Caco-2 (cell line): ENCODE results near the gene FMN1. TPM values are rescaled to one million over a fixed set of nuclear protein-coding genes. Genes with fewer than 3 reads are reported as not detected.

ENCODE experiments used
- BruUV-seq: library from RNA; stranded (reverse); fragments of 400-500 nt; replicated peaks from 2 replicates; lab custom pipeline; 2021; lab: Mats Ljungman, UMichigan
- CTCF ChIA-PET: fragments of 300-600 bp; sonication (Branson Sonifier 250); formaldehyde crosslinking; loops from one replicate; lab custom pipeline; 2022; ENCODE audit warnings: antibody characterized with exemption; lab: Charles Lee
- POLR2A ChIA-PET: fragments of 300-600 bp; sonication (Branson Sonifier 250); formaldehyde crosslinking; loops from one replicate; lab custom pipeline; 2022; ENCODE audit warnings: antibody characterized with exemption; lab: Charles Lee
- DNase-seq, 2 experiments: peaks; one replicate each; pipeline versions ENCODE4 v3.0.0 to v3.0.0-alpha.2; 2020 to 2022
- H3K27me3 ChIP-seq: replicated peaks from 2 replicates; pipeline ENCODE4 v1.6.0; 2011; ENCODE audit warnings: low read length; ENCODE audit not compliant: control insufficient read depth, insufficient read depth
- H3K36me3 ChIP-seq: 2 replicates; pipeline ENCODE4 v1.5.1; 2011; ENCODE audit warnings: low read length; ENCODE audit not compliant: control insufficient read depth, insufficient read depth
- H3K4me1 ChIP-seq: fragments of 250-450 bp; sonication (Bioruptor Pico); 2 replicates; pipeline ENCODE4 v1.5.1; 2020; ENCODE audit warnings: mild to moderate bottlenecking
- H3K4me3 ChIP-seq: 2 replicates; pipeline ENCODE4 v1.5.1; 2011; ENCODE audit warnings: low read depth, mild to moderate bottlenecking, control low read depth, low read length
- H3K9me3 ChIP-seq: fragments of 250-450 bp; sonication (Bioruptor Pico); 2 replicates; pipeline ENCODE4 v1.5.1; 2020; ENCODE audit warnings: mild to moderate bottlenecking, moderate library complexity
- H3K27ac Mint-ChIP-seq: one replicate; pipeline ENCODE4 v1.8.0; 2022; ENCODE audit warnings: mixed read lengths; ENCODE audit not compliant: unreplicated experiment
- H3K27me3 Mint-ChIP-seq: one replicate; pipeline ENCODE4 v1.8.0; 2022; ENCODE audit warnings: mixed read lengths; ENCODE audit not compliant: insufficient read depth, unreplicated experiment
- H3K36me3 Mint-ChIP-seq: one replicate; pipeline ENCODE4 v1.8.0; 2022; ENCODE audit warnings: mild to moderate bottlenecking, mixed read lengths; ENCODE audit not compliant: insufficient read depth, unreplicated experiment
- H3K4me1 Mint-ChIP-seq: one replicate; pipeline ENCODE4 v1.8.0; 2022; ENCODE audit warnings: low read depth, mixed read lengths; ENCODE audit not compliant: unreplicated experiment
- H3K4me3 Mint-ChIP-seq: one replicate; pipeline ENCODE4 v1.8.0; 2022; ENCODE audit warnings: mild to moderate bottlenecking, moderate library complexity, mixed read lengths; ENCODE audit not compliant: unreplicated experiment
- H3K9me3 Mint-ChIP-seq: one replicate; pipeline ENCODE4 v1.8.0; 2022; ENCODE audit warnings: mixed read lengths; ENCODE audit not compliant: unreplicated experiment
- CTCF ChIP-seq, 2 experiments: fragments of 200-600 bp in 1 of 2; IDR thresholded peaks; 1 replicate in 1 of 2; 2 replicates in 1 of 2; pipeline versions ENCODE4 v1.5.1 to v1.8.0; 2011 to 2022; ENCODE audit warnings: antibody characterized with exemption in 1 of 2, control low read depth in 1 of 2, inconsistent platforms in 1 of 2, low read depth in 1 of 2, low read length in 1 of 2, mild to moderate bottlenecking in 1 of 2, moderate library complexity in 1 of 2; ENCODE audit not compliant: insufficient read depth in 1 of 2, severe bottlenecking in 1 of 2, unreplicated experiment in 1 of 2
- intact Hi-C: fragments of 100-400 bp; cut with micrococcal nuclease; formaldehyde crosslinking; loops from one replicate; pipeline ENCODE4 v1.10.0; 2022; ENCODE audit not compliant: unreplicated experiment
- total RNA-seq: library from RNA; stranded (reverse); gene quantifications from 2 replicates; pipeline ENCODE4 v1.2.3, GENCODE V29; 2022

Gene FMN1
- total RNA-seq, 1 experiment from 2014 or later = 1.6 TPM

GRCh38 chr15:32919749-32920414 is 274.6 kb downstream of the FMN1 start:
- BruUV-seq = no TSS peak
- Histone ChIP-seq H3K9me3 (no peaks in the 10 kb centered on the region), H3K4me1 (no peaks in the 10 kb centered on the region), H3K36me3 (no peaks in the 10 kb centered on the region), H3K27me3 (no peaks in the 10 kb centered on the region), H3K4me3 (no peak overlapping the region)
- H3K9me3 Mint-ChIP-seq = no peaks in the 10 kb centered on the region
- peaks cover 4% of the 10 kb centered on the region for H3K27me3 Mint-ChIP-seq
- H3K36me3 Mint-ChIP-seq = no peaks in the 10 kb centered on the region
- TF ChIP-seq CTCF (IDR thresholded peaks at IDR 0.05; ENCODE audit: insufficient read depth in 1 of 2, low read depth in 1 of 2, low read length in 1 of 2, severe bottlenecking in 1 of 2, unreplicated experiment in 1 of 2) = no peak
- no peak overlapping the region for H3K27ac Mint-ChIP-seq
- H3K4me1 Mint-ChIP-seq = no peaks in the 10 kb centered on the region
- no peak for DNase-seq
- intact Hi-C loops = no loop called here
- no peak overlapping the region for H3K4me3 Mint-ChIP-seq
- ChIA-PET POLR2A (no interaction called here), CTCF (interaction anchor here (1.3 kb wide), 1 partner anchor 16 kb away, joined by 3 read pairs; no protein-coding TSS in a partner anchor)

- Histone ChIP-seq H3K9me3 (no peaks in the 10 kb centered on the region), H3K27me3 (no peaks in the 10 kb centered on the region), H3K36me3 (no peaks in the 10 kb centered on the region), H3K4me3 (no peak overlapping the region), H3K4me1 (no peaks in the 10 kb centered on the region)
- Mint-ChIP-seq H3K36me3 (no peaks in the 10 kb centered on the region), H3K27me3 (peaks cover 10% of the 10 kb centered on the region), H3K9me3 (no peaks in the 10 kb centered on the region), H3K4me3 (no peak overlapping the region), H3K27ac (no peak overlapping the region), H3K4me1 (no peaks in the 10 kb centered on the region)
- intact Hi-C loops = no loop called here
- POLR2A ChIA-PET = no interaction called here
- BruUV-seq = no TSS peak
- CTCF ChIA-PET = interaction anchor here (1.0 kb wide), 1 partner anchor 18 kb away, joined by 3 read pairs; no protein-coding TSS in a partner anchor
- TF ChIP-seq CTCF (IDR thresholded peaks at IDR 0.05; ENCODE audit: insufficient read depth in 1 of 2, low read depth in 1 of 2, low read length in 1 of 2, severe bottlenecking in 1 of 2, unreplicated experiment in 1 of 2) = no peak
- no peak for DNase-seq
These were observed 276.0 kb downstream of the FMN1 start for GRCh38 chr15:32918547-32918946.

- no peak for DNase-seq
- H3K27ac Mint-ChIP-seq = no peak overlapping the region
- peaks cover 16% of the 10 kb centered on the region for H3K27me3 Mint-ChIP-seq
- ChIA-PET CTCF (no interaction called here), POLR2A (no interaction called here)
- no peak overlapping the region for H3K4me3 Mint-ChIP-seq
- no peaks in the 10 kb centered on the region for H3K9me3 Mint-ChIP-seq
- no peaks in the 10 kb centered on the region for H3K4me1 ChIP-seq
- no peak overlapping the region for H3K4me3 ChIP-seq
- no peak for TF ChIP-seq CTCF (IDR thresholded peaks at IDR 0.05; ENCODE audit: insufficient read depth in 1 of 2, low read depth in 1 of 2, low read length in 1 of 2, severe bottlenecking in 1 of 2, unreplicated experiment in 1 of 2)
- intact Hi-C loops = loop anchor here (2.0 kb wide), 1 partner anchor 28 kb away; no protein-coding TSS in a partner anchor
- no peaks in the 10 kb centered on the region for H3K4me1 Mint-ChIP-seq
- BruUV-seq = no TSS peak
- H3K9me3 ChIP-seq = no peaks in the 10 kb centered on the region
- no peaks in the 10 kb centered on the region for H3K36me3 Mint-ChIP-seq
- no peaks in the 10 kb centered on the region; the same call in 1 of the 2 replicates for H3K27me3 ChIP-seq
- no peaks in the 10 kb centered on the region for H3K36me3 ChIP-seq
These were observed 283.7 kb downstream of the FMN1 start for GRCh38 chr15:32910839-32911238.
